ENCODE measurements around the gene SNX8. TPM values are rescaled to one million over a fixed set of nuclear protein-coding genes. Genes with fewer than 3 reads are reported as not detected.

The SNX8 gene
- total and polyA plus RNA-seq, 8 donors = 7.1 to 16.1 (median 11.7) TPM

DNA sequence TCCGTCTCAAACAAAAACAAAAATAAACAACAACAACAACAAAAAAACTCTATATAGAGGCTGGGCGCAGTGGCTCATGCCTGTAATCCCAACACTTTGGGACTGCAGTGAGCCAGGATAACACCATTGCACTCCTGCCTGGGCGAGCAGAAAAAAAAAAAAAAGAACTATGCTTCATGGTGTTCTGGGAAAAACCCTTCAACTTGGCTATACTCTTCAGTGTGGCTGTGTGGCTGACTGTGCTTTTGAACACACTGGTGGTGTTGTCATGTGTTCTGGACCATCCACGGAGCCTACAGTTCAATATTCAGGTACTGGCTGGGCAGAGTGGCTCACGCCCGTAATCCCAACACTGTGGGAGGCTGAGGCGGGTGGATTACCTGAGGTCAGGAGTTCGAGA is 26.5 kb downstream of the SNX8 start:
- ATAC-seq = no peak
- Histone ChIP-seq H3K4me3 (no peak overlapping the region), H3K27me3 (no peaks in the 10 kb centered on the region), H3K9me3 (no peaks in the 10 kb centered on the region), H3K27ac (no peak overlapping the region), H3K36me3 (no peaks in the 10 kb centered on the region), H3K4me1 (no peaks in the 10 kb centered on the region)
- 87 to 90% methylated on average over 8 of the region's 8 CpGs for WGBS, 2 donors
- TF ChIP-seq, protein P1, sequence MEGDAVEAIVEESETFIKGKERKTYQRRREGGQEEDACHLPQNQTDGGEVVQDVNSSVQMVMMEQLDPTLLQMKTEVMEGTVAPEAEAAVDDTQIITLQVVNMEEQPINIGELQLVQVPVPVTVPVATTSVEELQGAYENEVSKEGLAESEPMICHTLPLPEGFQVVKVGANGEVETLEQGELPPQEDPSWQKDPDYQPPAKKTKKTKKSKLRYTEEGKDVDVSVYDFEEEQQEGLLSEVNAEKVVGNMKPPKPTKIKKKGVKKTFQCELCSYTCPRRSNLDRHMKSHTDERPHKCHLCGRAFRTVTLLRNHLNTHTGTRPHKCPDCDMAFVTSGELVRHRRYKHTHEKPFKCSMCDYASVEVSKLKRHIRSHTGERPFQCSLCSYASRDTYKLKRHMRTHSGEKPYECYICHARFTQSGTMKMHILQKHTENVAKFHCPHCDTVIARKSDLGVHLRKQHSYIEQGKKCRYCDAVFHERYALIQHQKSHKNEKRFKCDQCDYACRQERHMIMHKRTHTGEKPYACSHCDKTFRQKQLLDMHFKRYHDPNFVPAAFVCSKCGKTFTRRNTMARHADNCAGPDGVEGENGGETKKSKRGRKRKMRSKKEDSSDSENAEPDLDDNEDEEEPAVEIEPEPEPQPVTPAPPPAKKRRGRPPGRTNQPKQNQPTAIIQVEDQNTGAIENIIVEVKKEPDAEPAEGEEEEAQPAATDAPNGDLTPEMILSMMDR (IDR thresholded peaks at IDR 0.05) = no peak
- no peak for FAIRE-seq
- intact Hi-C loops (cut with DNase I) = no loop called here
- no peak for DNase-seq

DNA sequence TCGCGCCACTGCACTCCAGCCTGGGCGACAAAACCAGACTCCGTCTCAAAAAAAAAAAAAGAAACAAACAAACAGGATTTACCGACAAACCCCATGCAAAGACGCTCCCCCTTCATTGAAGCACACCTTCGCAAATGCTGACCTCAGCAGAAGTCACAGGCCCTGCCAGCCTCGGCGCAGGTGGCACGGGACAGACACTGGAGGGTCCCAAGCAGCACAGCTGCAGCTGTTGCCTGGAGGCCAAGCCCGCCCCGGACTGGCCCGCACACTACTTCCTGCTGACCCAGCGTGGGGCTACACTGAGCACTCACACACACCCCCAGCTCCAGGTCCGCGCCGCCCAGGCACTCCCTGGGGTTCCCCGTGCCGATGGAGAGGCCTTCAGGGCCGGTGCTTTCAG is 31.2 kb downstream of the SNX8 start:
- Histone ChIP-seq H3K4me1 (no peaks in the 10 kb centered on the region), H3K9me3 (no peaks in the 10 kb centered on the region), H3K27ac (no peak overlapping the region), H3K36me3 (no peaks in the 10 kb centered on the region), H3K4me3 (no peak overlapping the region), H3K27me3 (no peaks in the 10 kb centered on the region)
- DNase-seq = no peak
- 97% methylated on average over 20 of the region's 20 CpGs for WGBS, 2 donors
- TF ChIP-seq, protein P1 (IDR thresholded peaks at IDR 0.05) = no peak
- intact Hi-C loops (cut with DNase I) = no loop called here
- FAIRE-seq = no peak
- no peak for ATAC-seq

DNA sequence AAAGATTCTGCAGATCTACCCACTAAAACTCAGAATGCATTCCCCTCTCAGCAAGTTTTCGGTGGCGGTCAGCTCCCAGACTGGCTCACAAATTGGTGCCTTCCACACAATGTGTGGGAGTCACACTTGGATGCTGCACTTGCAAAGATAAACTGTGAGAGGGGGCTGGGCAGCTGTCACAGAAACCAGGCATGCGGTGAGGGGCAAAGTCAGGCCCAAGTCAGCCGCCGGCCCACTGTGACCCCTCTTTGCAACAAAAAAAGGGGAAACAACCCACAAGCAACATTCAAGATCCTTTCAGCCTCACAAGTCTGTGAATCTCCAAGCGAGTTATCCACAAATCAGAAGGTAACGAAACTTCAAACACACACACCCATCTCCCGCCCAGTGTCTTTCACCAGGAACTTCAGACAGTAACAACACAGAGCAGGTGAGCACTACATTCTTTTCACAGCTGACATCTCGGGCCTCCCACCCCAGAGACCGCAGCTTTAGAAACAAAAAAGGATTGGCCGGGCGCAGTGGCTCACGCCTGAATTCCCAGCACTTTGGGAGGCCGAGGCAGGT is 32.0 kb downstream of the SNX8 start:
- intact Hi-C loops (cut with DNase I) = no loop called here
- ATAC-seq = no peak
- no peak for DNase-seq
- H3K9me3 ChIP-seq = no peaks in the 10 kb centered on the region
- H3K27me3 ChIP-seq = no peaks in the 10 kb centered on the region
- 93 to 97% methylated on average over 14 of the region's 14 CpGs for WGBS, 2 donors
- H3K27ac ChIP-seq = no peak overlapping the region
- TF ChIP-seq, protein P1 (IDR thresholded peaks at IDR 0.05) = no peak
- no peaks in the 10 kb centered on the region for H3K4me1 ChIP-seq
- no peak overlapping the region for H3K4me3 ChIP-seq
- H3K36me3 ChIP-seq = no peaks in the 10 kb centered on the region
- FAIRE-seq = no peak

DNA sequence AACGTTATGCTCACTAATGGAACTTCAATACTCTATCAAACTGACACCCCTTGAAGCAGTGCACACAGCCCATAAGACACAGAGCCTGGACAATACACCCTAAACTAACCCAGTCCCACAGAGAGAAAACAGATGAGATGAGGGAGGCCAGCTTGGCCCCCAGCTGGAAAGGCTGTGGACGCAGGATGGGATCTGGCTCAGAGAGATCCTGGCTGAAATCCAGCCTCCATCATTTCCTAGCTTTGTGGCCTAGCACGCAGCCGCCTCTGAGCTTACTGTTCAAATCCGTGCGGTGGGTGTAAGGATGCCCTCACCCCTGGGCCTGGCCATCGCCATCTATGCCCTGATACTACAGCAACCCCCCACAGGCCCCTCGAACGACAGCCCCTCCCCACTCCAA is 32.7 kb downstream of the SNX8 start:
- Histone ChIP-seq H3K27me3 (no peaks in the 10 kb centered on the region), H3K27ac (no peak overlapping the region), H3K4me1 (no peaks in the 10 kb centered on the region), H3K36me3 (no peaks in the 10 kb centered on the region), H3K9me3 (no peaks in the 10 kb centered on the region), H3K4me3 (no peak overlapping the region)
- TF ChIP-seq, protein P1 (IDR thresholded peaks at IDR 0.05) = no peak
- ATAC-seq (no peak), DNase-seq (no peak), FAIRE-seq (no peak)
- 74 to 78% methylated on average over 9 of the region's 9 CpGs for WGBS, 2 donors
- intact Hi-C loops (cut with DNase I) = no loop called here

DNA sequence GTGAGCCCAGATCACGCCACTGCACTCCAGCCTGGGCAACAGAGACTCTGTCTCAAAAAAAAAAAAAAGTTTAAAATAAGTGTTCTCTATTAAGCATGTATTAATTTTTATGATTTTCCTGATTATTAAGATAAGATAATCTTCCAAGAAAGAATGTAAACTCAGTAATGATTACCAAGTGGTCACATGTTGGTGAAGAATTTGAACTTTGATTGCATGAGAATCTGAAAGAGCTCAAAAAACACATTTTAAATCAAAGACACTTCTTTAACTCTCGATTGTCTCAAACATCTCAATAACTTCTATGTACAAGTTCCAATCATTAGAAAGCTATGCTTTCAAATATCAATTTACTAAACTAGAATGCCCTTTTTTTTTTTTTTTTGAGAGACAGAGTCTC is 33.8 kb downstream of the SNX8 start:
- DNase-seq = no peak
- no peak for FAIRE-seq
- intact Hi-C loops (cut with DNase I) = no loop called here
- Histone ChIP-seq H3K4me3 (no peak overlapping the region), H3K27ac (no peak overlapping the region), H3K9me3 (no peaks in the 10 kb centered on the region), H3K27me3 (no peaks in the 10 kb centered on the region), H3K4me1 (no peaks in the 10 kb centered on the region), H3K36me3 (no peaks in the 10 kb centered on the region)
- 66 to 72% methylated on average over 2 of the region's 2 CpGs for WGBS, 2 donors
- TF ChIP-seq, protein P1 (IDR thresholded peaks at IDR 0.05) = no peak
- ATAC-seq = no peak
